ENCODE data around the gene RBM17. TPM values are rescaled to one million over a fixed set of nuclear protein-coding genes. Genes with fewer than 3 reads are reported as not detected.

The RBM17 gene
- total RNA-seq, 1 experiment from 2014 or later = 28.4 TPM

- H3F3A ChIP-seq (ENCODE audit: low read length, unreplicated experiment) = no peaks in the 10 kb centered on the region
- BruUV-seq (replicated peaks) = no TSS peak
- no peaks in the 10 kb centered on the region for H3K9me3 ChIP-seq (ENCODE audit: low read length)
- H3K4me1 ChIP-seq (ENCODE audit: insufficient read depth, low read length) = peaks cover 6% of the 10 kb centered on the region; the same call in 1 of the 2 replicates
- ChIA-PET POLR2A (ENCODE audit: unreplicated experiment) (no interaction called here), CTCF (no interaction called here)
- TF ChIP-seq CTCF (conservative IDR thresholded peaks at IDR 0.05; ENCODE audit: low read depth, low read length) (no peak), EZH2 (IDR thresholded peaks at IDR 0.05; ENCODE audit: low read length, unreplicated experiment) (no peak), EZH2phosphoT487 (IDR thresholded peaks at IDR 0.05; ENCODE audit: borderline replicate concordance, low read length) (no peak)
- H3K27ac ChIP-seq (ENCODE audit: low read length) = no peak overlapping the region
- no peak overlapping the region for H3K4me3 ChIP-seq (ENCODE audit: low read length)
- H4K20me1 ChIP-seq (ENCODE audit: low read length) = no peaks in the 10 kb centered on the region
- H3K9me2 ChIP-seq (replicated peaks; ENCODE audit: low read length) = no peaks in the 10 kb centered on the region
- no peak overlapping the region for H3K4me2 ChIP-seq (ENCODE audit: low read length)
- intact Hi-C loops (cut with micrococcal nuclease) = no loop called here
- H3K9ac ChIP-seq (ENCODE audit: low read length) = no peak overlapping the region
- ATAC-seq (no peak), DNase-seq (no peak)
- no peaks in the 10 kb centered on the region for H3K36me3 ChIP-seq (ENCODE audit: low read depth, low read length)
- no peak overlapping the region for H2AFZ ChIP-seq (ENCODE audit: low read length)
- no peaks in the 10 kb centered on the region for H3K27me3 ChIP-seq (ENCODE audit: low read length)
- H3K79me2 ChIP-seq (ENCODE audit: low read length) = no peaks in the 10 kb centered on the region
Measured at GRCh38 chr10:6055929-6056328, 32.9 kb upstream of the RBM17 start.

DNA sequence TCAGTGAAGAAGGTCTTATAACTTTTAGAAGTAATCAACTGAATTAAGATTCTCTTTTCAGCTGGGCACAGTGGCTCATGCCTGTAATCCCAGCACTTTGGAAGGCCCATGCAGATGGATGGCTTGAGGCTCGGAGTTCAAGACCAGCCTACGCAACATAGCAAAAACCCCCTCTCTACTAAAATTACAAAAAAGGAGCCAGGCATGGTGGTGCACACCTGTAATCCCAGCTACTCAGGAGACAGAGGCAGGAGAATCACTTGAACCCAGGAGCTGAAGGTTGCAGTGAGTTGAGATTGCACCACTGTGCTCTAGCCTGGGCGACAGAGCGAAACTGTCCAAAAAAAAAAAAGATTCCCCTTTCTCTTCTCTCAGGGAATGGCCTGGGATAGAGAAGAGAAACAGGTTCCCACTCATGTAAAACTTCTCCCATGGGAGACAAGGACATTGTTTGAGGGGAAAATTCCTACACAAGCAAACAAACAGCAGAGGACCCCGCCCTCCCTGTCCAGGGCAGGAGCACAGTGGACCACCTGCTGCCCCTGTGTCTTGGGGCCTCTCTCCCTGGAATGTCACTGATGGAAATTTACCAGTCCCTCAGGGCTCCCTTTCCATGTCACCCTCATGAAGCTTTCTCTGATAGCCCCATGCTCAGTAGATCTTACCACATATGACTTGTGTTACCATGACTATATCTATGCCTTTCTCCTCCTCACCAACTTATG, 32.3 kb upstream of the RBM17 start:
- H3K4me1 ChIP-seq (ENCODE audit: insufficient read depth, low read length) = peaks cover 6% of the 10 kb centered on the region; the same call in 1 of the 2 replicates
- no peaks in the 10 kb centered on the region for H4K20me1 ChIP-seq (ENCODE audit: low read length)
- intact Hi-C loops (cut with micrococcal nuclease) = no loop called here
- no peak overlapping the region for H3K27ac ChIP-seq (ENCODE audit: low read length)
- no peak overlapping the region for H3K4me3 ChIP-seq (ENCODE audit: low read length)
- H3F3A ChIP-seq (ENCODE audit: low read length, unreplicated experiment) = no peaks in the 10 kb centered on the region
- no peaks in the 10 kb centered on the region for H3K9me3 ChIP-seq (ENCODE audit: low read length)
- ChIA-PET POLR2A (ENCODE audit: unreplicated experiment) (no interaction called here), CTCF (no interaction called here)
- H3K27me3 ChIP-seq (ENCODE audit: low read length) = no peaks in the 10 kb centered on the region
- no peaks in the 10 kb centered on the region for H3K36me3 ChIP-seq (ENCODE audit: low read depth, low read length)
- no peak overlapping the region for H2AFZ ChIP-seq (ENCODE audit: low read length)
- TF ChIP-seq CTCF (conservative IDR thresholded peaks at IDR 0.05; ENCODE audit: low read depth, low read length) (no peak), EZH2 (IDR thresholded peaks at IDR 0.05; ENCODE audit: low read length, unreplicated experiment) (no peak), EZH2phosphoT487 (IDR thresholded peaks at IDR 0.05; ENCODE audit: borderline replicate concordance, low read length) (no peak)
- no peak overlapping the region for H3K9ac ChIP-seq (ENCODE audit: low read length)
- no peaks in the 10 kb centered on the region for H3K9me2 ChIP-seq (replicated peaks; ENCODE audit: low read length)
- H3K4me2 ChIP-seq (ENCODE audit: low read length) = no peak overlapping the region
- DNase-seq (no peak), ATAC-seq (no peak)
- H3K79me2 ChIP-seq (ENCODE audit: low read length) = no peaks in the 10 kb centered on the region
- BruUV-seq (replicated peaks) = no TSS peak

All from PC-3 (cell line).